ENCODE results near the gene LCLAT1.

DNA sequence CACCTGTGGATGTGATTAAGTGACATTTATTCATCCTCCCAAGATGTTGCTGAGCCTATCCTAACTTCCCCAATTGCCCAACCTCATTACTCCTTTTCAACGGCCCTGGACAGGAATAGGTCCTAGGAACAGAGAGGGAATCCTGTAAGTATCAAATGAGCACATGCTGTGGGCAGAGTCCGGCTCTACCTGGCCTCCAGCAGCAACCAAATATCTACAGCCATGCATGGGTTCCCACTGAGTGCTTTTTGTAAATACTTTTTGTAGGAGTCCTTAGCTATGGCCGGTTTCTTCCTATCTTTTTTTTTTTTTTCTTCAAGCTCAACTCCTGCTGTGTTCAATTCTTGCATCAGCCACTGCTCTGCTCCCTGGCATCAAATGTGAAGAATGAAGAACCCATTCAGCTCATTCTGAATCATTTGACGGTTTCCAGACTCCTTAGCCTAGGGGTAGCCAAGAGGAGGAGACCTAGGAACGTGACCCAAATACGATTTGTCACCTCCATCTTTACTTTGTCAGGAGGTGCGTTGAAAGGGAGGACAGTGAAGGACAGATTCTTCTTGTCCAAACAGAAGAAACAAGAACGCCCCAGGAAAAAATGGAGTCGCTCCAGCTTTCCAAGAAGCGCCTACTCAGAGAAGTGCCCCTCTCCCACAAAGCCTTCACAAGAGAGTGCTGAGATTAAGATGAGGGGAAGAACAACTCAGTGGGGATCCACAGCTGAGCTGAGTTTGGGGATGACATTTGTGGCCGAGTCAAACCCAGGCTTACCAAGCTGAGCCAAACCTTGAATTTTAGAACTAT lies 46.7 kb upstream of the LCLAT1 start:
- TF ChIP-seq POLR2A (IDR thresholded peaks at IDR 0.05; ENCODE audit: low read length) (no peak), GATA1 (IDR thresholded peaks at IDR 0.05; ENCODE audit: low read depth, low read length) (no peak)

All from erythroblast (primary cell).